Brain microvascular endothelial cell (primary cell): ENCODE data around the gene AK5.

Experiments used
- DNase-seq: peaks from one replicate; pipeline ENCODE4 v3.0.0-alpha.2; 2020
- H3K27ac ChIP-seq: fragments of 250-450 bp; sonication (Bioruptor Pico); 2 replicates; pipeline ENCODE4 v1.5.1; 2020; ENCODE audit warnings: mild to moderate bottlenecking, moderate library complexity
- H3K27me3 ChIP-seq: fragments of 250-450 bp; sonication (Bioruptor Pico); replicated peaks from 2 replicates; pipeline ENCODE4 v1.5.1; 2020; ENCODE audit warnings: mild to moderate bottlenecking
- H3K36me3 ChIP-seq: fragments of 250-450 bp; sonication (Bioruptor Pico); replicated peaks from 2 replicates; pipeline ENCODE4 v1.5.1; 2020; ENCODE audit warnings: mild to moderate bottlenecking
- H3K4me3 ChIP-seq: 2 replicates; pipeline ENCODE4 v1.5.1; 2011; ENCODE audit warnings: low read depth, mild to moderate bottlenecking, control low read depth, low read length, moderate library complexity
- in situ Hi-C: cut with HindIII; loops from 2 replicates; pipeline ENCODE4 v1.10.0; 2017; ENCODE audit warnings: low sequenced_read_pairs, low pct_ligation_motif_present
- TF ChIP-seq, protein P1 (sequence below): IDR thresholded peaks from 2 replicates; pipeline ENCODE4 v1.5.1; 2011; ENCODE audit warnings: low read depth, mild to moderate bottlenecking, moderate library complexity, low read length, control low read depth, inconsistent platforms; ENCODE audit errors: missing control alignments

The AK5 gene

GRCh38 chr1:77487631-77488030, 205.8 kb downstream of the AK5 start:
- DNase-seq: no peak
- no peak overlapping the region for H3K27ac ChIP-seq
- H3K36me3 ChIP-seq: no peaks in the 10 kb centered on the region
- in situ Hi-C loops: no loop called here
- TF ChIP-seq, protein P1, sequence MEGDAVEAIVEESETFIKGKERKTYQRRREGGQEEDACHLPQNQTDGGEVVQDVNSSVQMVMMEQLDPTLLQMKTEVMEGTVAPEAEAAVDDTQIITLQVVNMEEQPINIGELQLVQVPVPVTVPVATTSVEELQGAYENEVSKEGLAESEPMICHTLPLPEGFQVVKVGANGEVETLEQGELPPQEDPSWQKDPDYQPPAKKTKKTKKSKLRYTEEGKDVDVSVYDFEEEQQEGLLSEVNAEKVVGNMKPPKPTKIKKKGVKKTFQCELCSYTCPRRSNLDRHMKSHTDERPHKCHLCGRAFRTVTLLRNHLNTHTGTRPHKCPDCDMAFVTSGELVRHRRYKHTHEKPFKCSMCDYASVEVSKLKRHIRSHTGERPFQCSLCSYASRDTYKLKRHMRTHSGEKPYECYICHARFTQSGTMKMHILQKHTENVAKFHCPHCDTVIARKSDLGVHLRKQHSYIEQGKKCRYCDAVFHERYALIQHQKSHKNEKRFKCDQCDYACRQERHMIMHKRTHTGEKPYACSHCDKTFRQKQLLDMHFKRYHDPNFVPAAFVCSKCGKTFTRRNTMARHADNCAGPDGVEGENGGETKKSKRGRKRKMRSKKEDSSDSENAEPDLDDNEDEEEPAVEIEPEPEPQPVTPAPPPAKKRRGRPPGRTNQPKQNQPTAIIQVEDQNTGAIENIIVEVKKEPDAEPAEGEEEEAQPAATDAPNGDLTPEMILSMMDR: no peak
- no peaks in the 10 kb centered on the region for H3K27me3 ChIP-seq
- no peak overlapping the region for H3K4me3 ChIP-seq

DNA sequence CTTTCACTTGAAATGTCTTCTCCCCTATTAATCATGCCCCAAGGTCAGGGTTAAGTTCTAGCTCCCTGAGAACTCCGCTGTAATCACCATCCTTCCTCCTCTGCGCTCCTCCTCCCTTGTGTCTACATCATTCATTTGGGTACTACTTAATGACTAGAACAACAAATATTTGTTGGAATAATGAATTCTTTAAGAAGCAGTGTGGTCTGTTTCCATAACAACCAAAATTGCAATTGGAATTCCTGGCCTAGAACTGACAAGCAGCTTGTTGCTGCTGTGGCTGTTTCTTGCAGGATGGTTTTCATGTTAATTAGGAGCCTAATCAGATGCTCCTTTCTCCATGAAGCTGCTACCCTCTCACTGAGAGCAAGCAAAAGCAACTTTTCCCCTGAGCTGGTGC, 208.1 kb downstream of the AK5 start:
- DNase-seq: peak; percentile 18
- Histone ChIP-seq H3K36me3 (no peaks in the 10 kb centered on the region), H3K27me3 (no peaks in the 10 kb centered on the region), H3K4me3 (no peak overlapping the region), H3K27ac (no peak overlapping the region)
- in situ Hi-C loops: no loop called here
- TF ChIP-seq, protein P1: no peak

DNA sequence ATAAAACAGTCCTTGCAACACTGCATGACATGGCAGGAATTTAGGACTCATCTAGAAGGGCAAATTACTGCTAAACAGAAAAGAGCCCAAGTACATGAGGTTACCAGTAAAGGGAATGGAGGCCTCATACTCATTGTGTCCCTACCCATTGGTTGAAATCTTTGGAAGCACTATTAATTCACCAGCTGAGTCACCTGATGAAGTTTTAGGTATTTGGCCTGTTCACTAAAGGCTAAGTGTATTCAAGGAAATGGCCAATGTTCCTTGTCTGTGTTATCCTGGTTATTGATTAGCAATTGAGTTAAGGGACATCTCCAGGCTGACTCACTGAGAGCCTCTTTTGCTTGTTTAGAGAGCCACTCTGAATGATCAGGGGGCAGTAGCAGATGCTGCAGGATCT, 212.2 kb downstream of the AK5 start:
- no peak overlapping the region for H3K4me3 ChIP-seq
- no peaks in the 10 kb centered on the region for H3K36me3 ChIP-seq
- TF ChIP-seq, protein P1: no peak
- no peak overlapping the region for H3K27ac ChIP-seq
- in situ Hi-C loops: no loop called here
- no peaks in the 10 kb centered on the region for H3K27me3 ChIP-seq
- no peak for DNase-seq

- H3K4me3 ChIP-seq: no peak overlapping the region
- in situ Hi-C loops: no loop called here
- H3K36me3 ChIP-seq: no peaks in the 10 kb centered on the region
- no peak overlapping the region for H3K27ac ChIP-seq
- no peaks in the 10 kb centered on the region for H3K27me3 ChIP-seq
- no peak for DNase-seq
- TF ChIP-seq, protein P1: no peak
Measured at GRCh38 chr1:77498918-77499317, 217.1 kb downstream of the AK5 start.

DNA sequence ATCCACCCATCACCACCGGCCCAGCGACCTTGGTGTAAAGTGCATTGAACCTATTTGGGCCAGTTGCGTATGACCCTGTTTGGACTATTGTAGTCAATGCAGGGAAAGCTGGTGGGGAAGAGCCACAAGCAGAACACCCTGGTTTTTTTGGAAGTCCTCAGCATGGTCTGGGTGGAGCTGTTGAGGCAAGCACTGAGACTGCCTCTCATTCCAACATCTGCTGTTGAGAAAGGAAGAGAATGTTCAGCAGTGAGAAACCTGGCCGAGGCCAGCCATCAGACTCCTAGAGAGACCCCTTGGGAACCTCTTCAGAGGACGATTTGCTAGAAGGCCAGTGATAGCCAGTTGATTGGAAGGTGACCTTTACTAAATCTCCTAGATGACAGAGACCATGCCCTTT, 217.6 kb downstream of the AK5 start:
- TF ChIP-seq, protein P1: no peak
- H3K4me3 ChIP-seq: no peak overlapping the region
- H3K27me3 ChIP-seq: no peaks in the 10 kb centered on the region
- DNase-seq: no peak
- in situ Hi-C loops: no loop called here
- H3K27ac ChIP-seq: no peak overlapping the region
- no peaks in the 10 kb centered on the region for H3K36me3 ChIP-seq

- TF ChIP-seq, protein P1: no peak
- Histone ChIP-seq H3K36me3 (no peaks in the 10 kb centered on the region), H3K27ac (no peak overlapping the region), H3K4me3 (no peak overlapping the region), H3K27me3 (no peaks in the 10 kb centered on the region)
- no peak for DNase-seq
- in situ Hi-C loops: no loop called here
Measured at GRCh38 chr1:77504986-77505385, 223.2 kb downstream of the AK5 start.
